Measurements from ENCODE around the gene FOXD1. TPM values are rescaled to one million over a fixed set of nuclear protein-coding genes. Genes with fewer than 3 reads are reported as not detected.

FOXD1 gene
- total and polyA plus RNA-seq, 2 of the 8 experiments (the other 6 are each of a cell fraction or from before 2014, with no cell fraction given) = 0.11 to 1.1 TPM

DNA sequence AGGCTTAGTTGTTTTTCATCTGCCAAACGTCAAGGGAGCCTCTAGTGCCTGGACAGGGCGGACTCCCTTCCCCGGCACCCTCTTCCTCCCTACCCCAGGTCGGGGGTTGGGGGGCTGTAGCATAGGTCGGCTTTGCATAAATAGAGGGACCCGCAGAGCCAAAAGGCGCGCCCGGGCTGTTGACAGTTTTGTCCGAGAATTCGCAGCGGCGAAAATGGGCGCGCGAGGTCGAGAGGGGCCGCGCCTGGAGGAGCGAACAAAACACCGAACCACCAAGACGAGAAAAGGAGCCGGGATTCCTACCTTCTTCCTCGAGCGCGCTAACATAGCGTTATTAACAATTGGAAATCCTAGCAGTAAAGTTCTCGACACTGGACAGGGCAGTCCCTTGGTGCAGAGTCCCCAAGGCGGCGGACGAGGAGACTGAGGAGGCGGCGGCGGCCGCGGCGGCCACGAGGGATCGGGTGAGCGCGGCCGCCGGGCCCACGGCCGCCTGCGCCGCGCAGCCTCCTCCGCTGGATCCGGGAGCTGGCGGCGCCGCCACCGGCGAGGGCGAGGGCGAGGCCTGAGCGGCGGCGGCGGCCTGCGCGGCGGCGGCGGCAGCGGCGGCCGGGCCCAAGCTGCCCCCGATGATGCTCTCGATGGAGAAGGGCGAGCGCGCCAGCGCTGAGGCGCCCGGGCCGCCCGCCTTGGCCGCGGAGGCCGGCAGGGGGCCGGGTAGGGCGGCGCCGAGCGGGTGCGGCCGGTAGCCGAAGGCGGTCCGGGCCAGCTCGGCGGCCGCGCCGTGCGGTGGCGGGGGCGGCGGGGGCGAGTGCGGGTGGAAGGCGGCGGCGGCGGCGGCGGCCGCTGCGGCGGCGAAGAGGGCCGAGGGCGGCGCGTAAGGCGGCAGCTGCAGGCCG lies 1.7 kb downstream of the FOXD1 start:
- Histone ChIP-seq H3K4me3 (ENCODE audit: extremely low read depth in 1 of 4, insufficient read depth in 2 of 4, low read depth in 3 of 4, low read length in 4 of 4) (peak overlapping the region; percentile 14 to 55 (median 36)), H3K36me3 (ENCODE audit: control insufficient read depth in 2 of 4, insufficient read depth in 4 of 4, low read length in 3 of 4) (no peaks in the 10 kb centered on the region), H4K8ac (ENCODE audit: extremely low read depth, insufficient read depth, low read length) (0 out of 2 replicates have a peak overlapping the region, but pooled peaks have one; percentile 52), H3K4me1 (replicated peaks in 1 of 4; ENCODE audit: control insufficient read depth in 3 of 4, insufficient read depth in 4 of 4, low read length in 3 of 4) (peaks cover 6 to 18% (median 10%) of the 10 kb centered on the region in 4 experiments), H3K14ac (ENCODE audit: insufficient read length) (no peak overlapping the region), H4K91ac (replicated peaks; ENCODE audit: insufficient read length, low read length) (no peak overlapping the region), H2AFZ (ENCODE audit: low read length) (no peak overlapping the region), H3K23ac (ENCODE audit: insufficient read length) (no peak overlapping the region), H3K79me1 (ENCODE audit: low read depth, low read length) (no peaks in the 10 kb centered on the region), H4K5ac (ENCODE audit: insufficient read length, low read depth, low read length) (no peak overlapping the region), H2BK20ac (ENCODE audit: low read length) (no peak overlapping the region), H3K9ac (replicated peaks in 1 of 4; ENCODE audit: extremely low read depth in 1 of 4, low read depth in 3 of 4, low read length in 3 of 4) (no peak overlapping the region), H3K9me3 (ENCODE audit: insufficient read depth in 2 of 2, low read depth in 1 of 2, low read length in 1 of 2) (no peaks in the 10 kb centered on the region), H2AK5ac (ENCODE audit: low read depth, low read length) (no peak overlapping the region), H3K4me2 (ENCODE audit: insufficient read depth in 1 of 2, low read depth in 2 of 2, low read length in 2 of 2) (peak overlapping the region; percentile 68 to 81), H3K4ac (replicated peaks; ENCODE audit: insufficient read length, low read depth, low read length) (no peak overlapping the region), H2BK5ac (ENCODE audit: low read depth, low read length) (no peak overlapping the region), H2BK15ac (ENCODE audit: low read length) (no peak overlapping the region), H4K20me1 (replicated peaks in 1 of 2; ENCODE audit: control insufficient read depth in 1 of 2, insufficient read depth in 2 of 2, low read length in 2 of 2) (peaks cover 5 to 12% of the 10 kb centered on the region in 2 experiments), H3K23me2 (ENCODE audit: low read depth, low read length) (peaks cover 10% of the 10 kb centered on the region; the same call in 1 of the 2 replicates), H3K18ac (ENCODE audit: extremely low read depth, low read length) (no peak overlapping the region), H3K27me3 (replicated peaks in 1 of 4; ENCODE audit: control insufficient read depth in 3 of 4, extremely low read depth in 1 of 4, insufficient read depth in 3 of 4, low read length in 3 of 4) (peaks cover 68 to 94% (median 81%) of the 10 kb centered on the region in 4 experiments), H3K27ac (ENCODE audit: low read depth, low read length) (no peak overlapping the region), H3K56ac (replicated peaks; ENCODE audit: insufficient read length, low read depth, low read length) (no peak overlapping the region), H3K79me2 (ENCODE audit: control insufficient read depth in 1 of 2, insufficient read depth in 2 of 2, low read length in 2 of 2) (no peaks in the 10 kb centered on the region), H2BK120ac (replicated peaks; ENCODE audit: low read depth, low read length) (no peak overlapping the region), H2BK12ac (ENCODE audit: low read depth, low read length) (no peak overlapping the region)
- FAIRE-seq (no peak), DNase-seq (ENCODE audit: low read depth in 1 of 2, low spot score in 2 of 2) (peak in 1 of 2 experiments; percentile 64)
- CTCF ChIA-PET (ENCODE audit: partially characterized antibody) = interaction anchor here (1.2 to 2.4 kb wide), 6 partner anchors 14 to 231 kb away, joined by 3 to 12 read pairs (median 5); no protein-coding TSS in a partner anchor
- 1% methylated on average over 31 of the region's 119 CpGs; no CpG with 5 or more reads in 1 of the 2 experiments for WGBS, 2 experiments (ENCODE audit: extremely low coverage in 1 of 2, insufficient coverage in 1 of 2, insufficient read length in 1 of 2, insufficient replicate concordance in 2 of 2, low coverage in 1 of 2, low lambda C conversion rate in 2 of 2, missing lambda C conversion rate in 1 of 2)
- POLR2A ChIA-PET (ENCODE audit: partially characterized antibody) = interaction anchor here (0.9 to 2.7 kb wide), 3 partner anchors 11 to 52 kb away, joined by 4 to 19 read pairs (median 9); partner anchors contain the start of gene BTF3
- TF ChIP-seq EZH2 (IDR thresholded peaks at IDR 0.05; ENCODE audit: low read depth, low read length, severe bottlenecking) (peak; percentile 96), CEBPB (IDR thresholded peaks at IDR 0.05; ENCODE audit: low read depth, low read length) (no peak), GABPA (IDR thresholded peaks at IDR 0.05; ENCODE audit: borderline replicate concordance, insufficient read depth, low read length) (no peak), EGR1 (IDR thresholded peaks at IDR 0.05; ENCODE audit: borderline replicate concordance, low read depth, low read length) (no peak), KDM4A (IDR thresholded peaks at IDR 0.05; ENCODE audit: low read depth, low read length, severe bottlenecking) (no peak), TAF1 (IDR thresholded peaks at IDR 0.05; ENCODE audit: low read depth, low read length) (no peak), BACH1 (IDR thresholded peaks at IDR 0.05; ENCODE audit: low read length) (no peak), CTBP2 (IDR thresholded peaks at IDR 0.05; ENCODE audit: borderline replicate concordance, insufficient read depth, insufficient read length, low read length) (peak; percentile 51), RNF2 (IDR thresholded peaks at IDR 0.05; ENCODE audit: borderline replicate concordance, low read depth, low read length, missing control alignments, poor library complexity, severe bottlenecking) (peak; percentile 99)
- TF ChIP-seq, protein P1, sequence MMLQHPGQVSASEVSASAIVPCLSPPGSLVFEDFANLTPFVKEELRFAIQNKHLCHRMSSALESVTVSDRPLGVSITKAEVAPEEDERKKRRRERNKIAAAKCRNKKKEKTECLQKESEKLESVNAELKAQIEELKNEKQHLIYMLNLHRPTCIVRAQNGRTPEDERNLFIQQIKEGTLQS (IDR thresholded peaks at IDR 0.05; ENCODE audit: insufficient read depth, low read depth, low read length) = no peak

Measured in H1 (cell line).